Suprapubic skin (tissue), 3 donors: ENCODE results near the gene GLMN.

Experiments
- CTCF ChIP-seq, 2 donors: fragments of 200-600 bp in 1 of 2; fragments of 450-650 bp in 1 of 2; sonication (generic) in 1 of 2; IDR thresholded peaks; one replicate each; pipeline ENCODE4 v1.5.1; 2016 to 2019; ENCODE audit warnings: antibody characterized with exemption in 2 of 2, mild to moderate bottlenecking in 1 of 2, moderate library complexity in 1 of 2
- POLR2A ChIP-seq, 2 donors: fragments of 450-650 bp; IDR thresholded peaks; one replicate each; pipeline ENCODE4 v1.6.1; 2017; ENCODE audit warnings: antibody characterized with exemption in 2 of 2, mild to moderate bottlenecking in 2 of 2, moderate library complexity in 2 of 2

- no peak for TF ChIP-seq CTCF (IDR thresholded peaks at IDR 0.05)
- no peak for TF ChIP-seq POLR2A (IDR thresholded peaks at IDR 0.05)
These were observed 48.3 kb upstream of the GLMN start for GRCh38 chr1:92346866-92347640.
